HG02884 (cell line): ENCODE measurements around the gene MTCL3.

Experiments used
- ATAC-seq: cut with Tn5 transposase; IDR thresholded peaks from one replicate; pipeline ENCODE4 v1.9.1; 2021; ENCODE audit warnings: mild to moderate bottlenecking, moderate library complexity; ENCODE audit not compliant: unreplicated experiment

The MTCL3 gene

DNA sequence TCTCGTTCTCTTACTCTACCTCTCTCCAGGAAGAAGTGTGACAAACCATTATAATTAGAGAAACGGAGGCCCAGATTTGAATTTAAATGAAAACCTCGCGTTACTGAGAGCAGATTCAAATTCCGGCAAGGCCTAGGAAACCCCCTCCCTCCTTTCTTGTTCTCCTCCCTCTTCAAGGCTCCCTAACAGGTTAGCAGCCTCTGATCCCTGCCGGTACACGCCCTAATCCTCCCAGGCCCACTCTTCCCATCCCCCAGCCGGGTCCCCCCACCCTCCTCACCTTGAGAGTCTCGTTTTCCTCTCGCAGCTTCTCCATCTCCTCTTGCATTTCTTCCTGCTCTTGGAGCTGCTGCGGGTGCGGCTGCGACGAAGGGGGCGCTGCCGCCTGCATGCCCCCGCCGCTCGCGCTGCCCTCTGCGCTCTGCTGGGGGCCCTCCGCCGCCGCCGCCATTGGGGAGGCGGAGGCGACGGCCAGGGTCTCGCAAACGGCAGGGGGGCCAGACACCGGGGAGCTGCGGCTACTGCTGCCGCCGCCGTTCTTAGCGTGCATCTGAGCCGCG lies 3.8 kb downstream of the MTCL3 start:
- peak; percentile 20 for ATAC-seq

DNA sequence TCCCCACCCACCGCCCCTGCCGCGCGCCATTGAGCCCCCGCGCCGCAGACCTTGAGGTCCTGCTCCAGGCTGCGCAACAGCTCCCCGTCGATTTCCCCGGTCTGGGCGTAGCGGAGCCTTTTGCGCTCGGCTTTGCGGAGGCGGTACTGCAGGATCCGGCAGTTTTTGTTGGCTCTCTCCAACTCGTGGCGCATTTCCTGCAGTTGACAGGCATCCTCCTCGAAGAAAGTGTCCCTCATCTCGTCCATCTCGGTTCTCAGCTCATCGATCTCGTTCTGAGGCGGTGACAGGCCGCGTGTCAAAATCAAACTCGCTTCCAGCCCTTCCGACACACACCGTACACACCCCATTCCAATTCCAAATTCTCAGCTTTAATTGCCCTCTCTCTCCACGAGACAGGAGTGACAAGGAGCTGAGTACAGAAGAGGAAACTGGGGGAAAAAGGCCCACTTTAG lies 4.3 kb downstream of the MTCL3 start:
- ATAC-seq, result no peak

DNA sequence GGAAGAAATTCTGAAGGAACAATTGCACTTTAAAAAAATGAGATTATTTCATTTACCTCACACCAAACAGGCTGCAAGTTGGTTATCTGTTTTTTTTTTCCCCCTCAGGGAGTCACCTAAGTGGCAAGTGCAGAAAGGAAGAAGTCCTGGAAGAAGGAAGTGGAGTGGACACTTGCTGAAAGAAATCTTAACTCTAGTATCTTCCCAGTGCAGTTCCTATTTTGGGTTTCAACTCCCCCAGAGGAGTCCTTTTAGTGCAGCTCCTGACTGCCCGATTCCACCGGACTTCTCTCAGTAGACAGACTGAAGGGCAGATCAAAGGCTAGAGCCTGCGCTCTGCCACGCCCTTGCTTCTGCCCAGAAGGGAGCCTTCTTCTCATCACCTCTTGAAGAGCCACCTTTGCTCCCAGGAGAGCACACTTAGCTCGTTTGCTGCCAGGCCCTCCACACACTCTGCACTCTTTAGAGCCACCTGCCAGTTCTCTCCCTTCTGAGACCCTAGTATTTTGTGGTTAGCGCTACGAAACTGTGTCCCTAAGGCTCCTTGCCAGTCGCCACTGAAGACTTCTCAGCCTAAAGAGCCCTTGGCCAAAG lies 4.9 kb downstream of the MTCL3 start:
- ATAC-seq, result no peak

DNA sequence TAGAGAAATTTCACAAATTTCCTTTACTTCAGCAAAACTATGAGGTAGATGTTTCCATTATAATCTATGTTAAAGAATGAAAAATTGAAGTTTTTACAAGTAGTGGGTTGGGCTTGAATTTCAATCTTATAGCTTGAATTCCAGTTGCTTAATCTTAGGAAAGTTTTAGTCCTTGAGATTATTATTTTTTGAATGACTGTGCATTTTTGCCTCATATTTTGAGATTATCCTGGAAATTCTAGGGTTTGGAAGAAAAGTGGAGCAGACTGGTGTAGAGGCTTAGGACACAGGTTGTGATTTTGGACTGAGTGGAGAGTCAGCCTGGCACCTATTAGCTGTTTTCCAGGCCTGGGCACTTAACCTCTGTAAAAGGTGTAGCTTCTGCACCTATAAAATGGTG lies 5.7 kb downstream of the MTCL3 start:
- ATAC-seq, result no peak

DNA sequence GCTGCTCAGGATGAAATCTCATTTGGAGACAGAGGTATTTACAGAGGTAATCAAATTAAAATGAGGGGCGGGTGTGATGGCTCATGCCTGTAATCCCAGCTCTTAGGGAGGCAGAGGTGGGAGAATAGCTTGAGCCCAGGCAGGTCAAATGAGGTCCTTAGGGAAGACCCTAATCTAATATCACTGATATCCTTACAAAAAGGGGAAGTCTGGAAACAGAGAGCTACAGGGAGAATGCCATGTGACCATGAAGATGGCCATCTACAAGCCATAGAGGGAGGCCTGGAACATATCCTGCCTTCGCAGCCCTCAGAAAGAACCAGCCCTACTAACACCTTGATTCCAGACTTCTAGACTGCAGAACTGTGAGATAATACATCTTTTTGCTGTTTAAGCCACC lies 8.3 kb downstream of the MTCL3 start:
- ATAC-seq, result no peak

DNA sequence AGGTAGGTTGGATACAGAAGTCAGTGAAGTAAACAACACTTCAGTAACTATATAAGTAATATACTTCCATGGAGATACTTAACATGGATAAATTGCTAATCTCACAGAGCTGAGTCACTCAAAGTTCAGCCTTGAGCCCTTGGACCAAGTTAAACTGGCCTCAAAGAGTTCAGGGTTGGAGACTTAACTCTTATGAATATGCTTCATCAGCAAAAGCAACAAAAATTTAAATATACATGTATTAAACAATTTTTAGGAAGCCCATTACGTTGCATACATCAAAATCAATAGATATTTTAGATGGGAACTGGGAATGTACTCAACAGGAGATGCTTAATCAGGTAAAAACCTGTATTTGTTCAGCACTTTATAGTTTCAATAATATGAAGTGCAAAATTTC lies 12.2 kb downstream of the MTCL3 start:
- no peak for ATAC-seq

DNA sequence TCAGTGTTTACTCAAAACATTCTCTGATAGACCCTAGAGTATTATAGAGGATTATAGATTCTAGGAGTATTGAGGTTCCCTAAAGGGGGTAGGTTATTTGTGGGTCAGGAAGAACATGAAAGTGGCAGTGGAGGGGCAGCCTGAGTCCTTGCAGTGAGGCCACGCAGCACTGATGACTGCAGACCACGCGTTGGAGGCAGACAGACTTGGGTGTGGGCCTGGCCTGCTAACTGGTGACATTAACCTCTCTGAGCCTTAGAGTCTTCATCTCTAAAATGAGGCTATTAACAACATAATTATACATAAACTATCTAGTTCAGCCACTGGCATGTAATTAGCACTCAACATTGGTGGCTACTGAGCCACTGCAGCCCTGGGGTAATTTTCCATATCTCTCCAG lies 16.1 kb downstream of the MTCL3 start:
- no peak for ATAC-seq

DNA sequence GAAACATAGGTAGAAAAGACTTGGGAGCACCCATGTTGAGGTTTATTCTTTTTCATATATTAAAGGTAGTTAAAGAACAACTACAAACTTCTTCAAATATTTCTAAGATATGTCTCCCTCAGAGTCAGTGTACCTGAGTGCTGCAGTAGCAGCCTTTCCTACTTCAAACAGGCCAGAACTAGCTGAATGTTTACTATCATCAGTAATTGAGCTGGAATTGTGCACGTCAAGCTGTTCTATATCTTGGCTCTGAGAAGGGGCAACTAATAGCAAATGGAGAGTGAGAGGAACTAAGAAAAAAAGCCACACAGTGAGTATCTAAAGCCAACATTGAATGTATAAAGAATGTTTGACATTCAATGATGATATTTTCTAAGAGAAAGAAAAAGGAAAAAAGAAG lies 21.7 kb downstream of the MTCL3 start:
- no peak for ATAC-seq

DNA sequence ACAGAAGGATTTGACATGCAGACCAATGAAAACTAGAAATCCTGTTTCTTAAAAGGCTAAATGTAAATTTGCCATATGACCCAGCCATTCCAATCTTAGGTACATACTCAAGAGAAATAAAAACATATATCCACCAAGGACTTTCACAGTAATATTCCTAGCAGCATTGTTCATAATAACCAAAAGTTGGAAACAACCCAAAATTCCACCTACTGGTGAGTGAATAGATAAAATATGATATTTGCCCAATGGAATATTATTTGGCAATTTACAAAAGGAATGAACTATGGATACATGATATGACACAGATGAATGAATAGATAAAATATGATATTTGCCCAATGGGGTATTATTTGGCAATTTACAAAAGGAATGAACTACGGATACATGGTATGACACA lies 22.7 kb downstream of the MTCL3 start:
- no peak for ATAC-seq

DNA sequence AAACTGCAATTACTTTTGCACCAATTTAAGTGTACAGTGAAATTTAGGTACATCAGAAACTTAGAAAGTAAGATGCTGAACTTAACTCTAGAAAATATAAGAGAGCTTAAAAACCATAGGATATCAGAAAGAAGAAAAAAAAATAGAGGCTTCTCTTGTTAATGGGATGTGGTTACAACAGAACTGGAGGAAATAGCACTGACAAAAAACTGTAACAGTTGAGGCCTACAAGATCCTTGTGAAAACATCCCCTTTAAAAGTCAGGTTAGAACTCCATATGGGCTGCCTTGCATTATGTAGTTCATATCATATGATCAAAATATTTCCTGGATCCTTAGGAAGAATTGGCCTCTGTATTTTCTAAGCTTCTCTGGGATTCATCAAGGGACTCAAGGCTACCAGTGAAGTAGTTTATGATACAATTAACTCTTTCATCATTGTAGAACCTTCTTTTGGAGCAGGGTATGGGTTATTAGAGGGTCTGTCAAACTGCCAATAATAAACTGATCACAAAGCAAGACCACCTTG lies 24.8 kb downstream of the MTCL3 start:
- ATAC-seq, result no peak

DNA sequence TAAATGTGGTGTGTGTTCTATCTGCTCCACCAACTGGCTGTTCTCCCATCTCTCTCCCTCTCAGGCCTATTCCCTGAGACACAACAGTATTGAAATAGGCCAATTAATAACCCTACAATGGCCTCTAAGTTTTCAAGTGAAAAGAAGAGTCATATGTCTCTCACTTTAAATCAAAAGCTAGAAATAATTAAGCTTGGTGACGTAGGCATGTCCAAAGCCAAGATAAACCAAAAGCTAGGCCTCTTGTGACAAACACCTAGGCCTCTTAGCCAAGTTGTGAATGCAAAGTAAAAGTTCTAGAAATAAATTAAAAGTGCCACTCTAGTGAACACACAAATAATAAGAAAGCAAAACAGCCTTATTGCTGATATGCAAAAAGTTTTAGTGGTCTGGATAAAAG lies 29.9 kb downstream of the MTCL3 start:
- no peak for ATAC-seq

DNA sequence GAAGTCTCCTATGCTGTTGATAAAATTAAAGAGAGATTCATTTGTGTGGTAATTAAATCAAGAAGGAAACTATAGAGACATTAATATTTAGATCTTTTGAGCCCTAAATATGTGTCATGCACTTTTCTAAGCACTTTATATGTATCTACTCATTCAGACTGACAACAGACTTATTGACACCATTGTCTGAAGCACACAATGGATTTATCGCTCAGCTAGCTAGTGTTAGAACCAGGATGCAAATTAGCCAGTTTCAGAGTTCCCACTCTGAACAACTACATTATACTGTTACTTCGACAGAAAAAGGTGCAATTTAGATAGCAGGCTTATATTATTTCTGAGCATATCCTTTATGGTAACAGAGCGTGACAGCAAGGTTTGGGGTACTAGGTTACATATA lies 32.2 kb downstream of the MTCL3 start:
- ATAC-seq, result no peak

DNA sequence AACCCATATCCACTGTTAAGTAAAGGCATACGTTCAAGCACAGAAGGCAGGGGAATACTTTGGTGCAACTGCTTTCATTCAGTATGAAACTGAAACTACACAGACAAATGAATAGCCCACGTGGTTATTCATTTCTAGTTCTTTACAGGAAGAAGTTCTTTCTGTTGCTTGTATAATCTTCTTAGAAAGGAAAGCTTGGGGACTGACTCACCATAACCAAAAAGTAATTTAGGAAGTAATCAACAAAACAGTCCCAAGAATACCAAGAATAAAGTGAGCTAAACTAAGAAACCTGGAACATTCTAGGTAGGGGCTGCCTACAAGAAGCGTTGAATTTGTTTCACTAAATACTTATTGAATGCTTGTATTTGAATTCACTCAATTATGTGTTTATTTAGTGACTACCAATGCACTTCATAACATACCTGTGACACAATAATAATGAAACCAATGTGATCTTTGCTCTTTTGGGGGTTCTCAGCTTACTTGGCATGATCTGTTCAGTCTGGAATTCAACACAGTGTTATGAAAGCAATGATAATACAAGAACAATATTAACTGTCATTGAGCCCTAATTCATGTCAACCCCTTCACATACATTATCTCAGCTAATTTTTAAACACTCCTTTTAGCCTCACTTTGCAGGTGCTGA lies 34.8 kb downstream of the MTCL3 start:
- peak; percentile 99 for ATAC-seq

DNA sequence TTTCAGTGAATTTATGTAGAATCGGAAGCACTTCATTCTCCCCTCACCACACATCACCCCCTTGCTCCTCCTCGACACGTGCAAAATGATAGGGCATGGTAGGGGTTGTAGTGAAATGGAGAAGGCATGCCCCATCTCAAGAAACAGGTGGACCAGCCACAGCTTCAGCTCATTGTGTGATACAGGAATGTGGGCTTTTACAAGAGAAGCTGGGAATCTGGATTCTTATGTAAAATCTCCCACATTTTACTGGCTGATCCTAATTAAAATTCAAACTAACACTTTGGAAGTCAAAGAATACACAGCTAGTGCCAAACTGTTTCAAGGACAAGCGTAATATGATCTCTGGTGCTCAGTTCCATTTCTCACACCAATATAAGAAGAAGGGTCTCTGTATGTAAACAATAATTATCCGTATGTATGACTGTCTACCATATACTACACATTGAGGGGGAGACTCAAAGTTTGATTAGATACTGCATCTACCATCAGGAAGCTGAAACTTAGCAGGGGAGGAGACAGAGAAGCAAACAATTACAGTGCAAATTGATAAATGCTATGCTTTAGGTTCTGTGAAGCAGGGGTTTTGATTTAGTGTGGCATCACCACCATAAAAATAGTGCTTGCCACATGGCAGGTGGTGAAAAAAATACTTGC lies 35.6 kb downstream of the MTCL3 start:
- ATAC-seq, result no peak

DNA sequence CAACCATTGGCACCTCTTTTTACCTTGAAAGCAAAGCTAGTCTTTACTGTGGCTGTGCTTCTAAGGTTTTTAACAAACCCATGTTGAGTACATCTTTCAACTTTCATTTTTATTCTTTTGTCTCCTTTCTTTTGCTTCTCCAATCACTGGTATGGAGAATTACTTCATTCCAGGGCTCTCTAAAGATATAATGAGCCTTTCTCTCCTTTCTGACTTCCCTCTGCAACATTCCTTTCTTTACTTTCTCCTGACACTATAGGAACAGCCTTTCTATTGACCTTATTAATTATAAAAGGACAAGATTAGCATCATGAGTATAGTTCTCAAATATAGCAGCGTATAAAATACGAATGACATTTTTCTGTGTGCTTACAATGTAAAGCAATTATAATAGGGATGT lies 36.8 kb downstream of the MTCL3 start:
- no peak for ATAC-seq

DNA sequence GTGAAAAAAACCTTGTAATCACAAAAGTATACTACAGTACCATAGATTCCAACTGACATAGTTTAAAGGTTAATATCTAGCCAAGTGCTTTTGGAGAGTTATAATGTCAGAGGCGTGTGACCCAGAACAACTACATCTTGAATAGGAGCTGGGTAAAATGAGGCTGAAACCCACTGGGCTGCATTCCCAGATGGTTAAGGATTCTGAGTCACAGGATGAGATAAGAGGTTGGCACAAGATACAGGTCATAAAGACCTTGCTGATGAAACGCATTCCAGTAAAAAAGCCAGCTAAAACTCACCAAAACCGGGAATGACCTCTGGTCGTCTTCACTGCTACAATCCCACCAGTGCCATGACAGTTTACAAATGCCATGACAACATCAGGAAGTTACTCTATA lies 37.5 kb downstream of the MTCL3 start:
- ATAC-seq, result no peak

DNA sequence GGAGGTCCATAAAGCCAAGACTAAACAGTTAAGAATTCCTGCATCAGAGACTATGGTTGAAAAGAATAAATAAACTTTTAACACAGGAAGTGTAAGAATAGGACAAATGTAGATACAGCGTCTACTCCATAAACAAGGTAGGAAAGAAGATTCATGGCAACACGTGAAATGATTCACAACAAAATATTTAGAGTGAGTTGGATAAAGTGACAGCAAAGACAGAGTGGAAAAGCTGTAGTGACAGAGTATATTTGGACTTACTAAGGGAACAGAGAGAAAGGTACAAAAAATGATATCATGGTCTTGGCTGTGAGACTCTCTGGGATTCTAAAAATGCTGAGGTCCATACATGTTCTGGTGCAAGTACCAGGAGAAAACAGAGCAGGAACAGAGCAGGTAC lies 38.0 kb downstream of the MTCL3 start:
- no peak for ATAC-seq

DNA sequence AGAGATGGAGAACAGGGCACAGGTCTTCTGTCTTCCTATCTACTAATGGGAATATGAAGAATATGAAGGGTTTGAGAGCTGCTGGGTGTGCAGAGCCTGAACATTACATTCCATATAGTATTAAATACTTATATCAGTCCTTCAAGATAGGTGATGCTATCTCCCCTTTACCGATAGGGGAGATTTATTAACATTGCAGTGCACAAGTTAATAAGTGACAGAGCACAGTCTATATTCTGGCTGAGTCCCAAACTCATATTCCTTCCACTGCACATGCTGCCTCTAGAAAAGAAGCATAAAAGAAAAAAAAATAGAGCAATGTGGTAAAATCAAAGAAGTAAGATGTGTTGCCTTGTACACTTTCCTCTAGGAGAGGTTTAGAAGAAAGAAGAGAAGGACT lies 41.5 kb downstream of the MTCL3 start:
- no peak for ATAC-seq

DNA sequence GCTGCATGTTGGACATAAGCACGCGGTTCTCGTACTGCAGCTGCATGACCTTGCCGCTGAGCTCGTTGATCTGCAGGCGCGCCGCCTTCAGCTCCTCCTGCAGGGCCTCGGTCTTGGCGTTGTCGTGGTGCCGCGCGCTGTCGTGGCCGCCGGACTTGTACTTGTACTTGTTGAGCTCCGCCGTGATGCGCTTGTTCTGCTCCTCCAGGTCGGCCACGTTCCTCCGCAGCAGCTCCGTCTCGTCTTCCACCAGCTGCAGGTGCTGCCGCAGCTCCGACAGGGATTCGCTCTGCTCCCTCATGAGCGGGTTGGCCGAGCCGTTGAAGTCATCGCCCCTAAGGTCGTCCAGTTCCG lies 43.3 kb downstream of the MTCL3 start:
- no peak for ATAC-seq

DNA sequence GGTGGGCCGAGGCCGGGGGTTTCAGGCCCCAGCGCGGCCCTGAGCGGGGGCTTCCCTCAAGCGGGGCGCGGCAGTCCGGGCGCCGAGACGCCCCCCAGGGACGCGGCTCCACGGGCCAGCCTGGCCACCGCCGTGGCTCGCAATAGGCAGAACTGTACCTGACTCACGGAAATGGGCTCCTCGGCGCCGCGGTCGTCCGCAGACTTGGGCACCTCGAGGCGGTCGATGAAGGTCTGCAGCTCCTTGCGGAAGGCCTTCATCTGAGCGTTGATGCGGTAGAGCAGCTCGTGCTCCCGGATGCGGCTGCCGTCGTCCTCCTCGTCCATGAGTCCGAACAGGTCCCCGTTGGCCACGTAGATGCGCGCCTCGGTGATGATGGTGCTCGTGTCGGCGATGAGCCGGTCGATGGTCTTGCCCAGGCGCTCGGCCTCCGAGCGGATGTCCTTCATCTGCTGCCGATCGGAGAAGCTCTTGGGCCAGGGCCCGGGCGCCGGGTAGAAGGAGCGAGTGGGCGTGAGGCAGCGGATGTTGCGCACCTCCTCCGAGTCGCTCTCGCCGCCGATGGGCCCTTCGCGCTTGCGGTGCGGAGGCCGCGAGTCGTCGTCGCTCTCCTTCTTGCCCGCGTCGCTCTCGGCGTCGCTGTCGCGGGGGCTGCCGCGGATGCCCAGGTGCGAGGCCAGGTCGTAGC lies 43.9 kb downstream of the MTCL3 start:
- ATAC-seq, result no peak
